Thyroid gland (tissue), 4 donors: ENCODE measurements around the gene LRRC37A3.
A peak's percentile ranks its signal among the peaks of the same experiment; 100 is the strongest.
"Not testable (repeated sequence)": the region's sequence is repeated elsewhere in the genome, so short reads cannot be mapped to it uniquely, and the experiment has no call there.

Experiments
- POLR2A ChIP-seq, 2 donors: fragments of 450-650 bp; IDR thresholded peaks; one replicate each; pipeline ENCODE4 v1.6.1; 2017; ENCODE audit warnings: antibody characterized with exemption in 2 of 2, mild to moderate bottlenecking in 2 of 2, moderate library complexity in 1 of 2
- TF ChIP-seq, protein P1 (sequence below), 6 experiments: fragments of 200-600 bp in 3 of 6; fragments of 450-650 bp in 3 of 6; sonication (generic) in 3 of 6; IDR thresholded peaks; one replicate each; pipeline ENCODE4 v1.5.1; 2016 to 2019; ENCODE audit warnings: antibody characterized with exemption in 6 of 6, mild to moderate bottlenecking in 2 of 6, inconsistent platforms in 1 of 6, moderate library complexity in 1 of 6

DNA sequence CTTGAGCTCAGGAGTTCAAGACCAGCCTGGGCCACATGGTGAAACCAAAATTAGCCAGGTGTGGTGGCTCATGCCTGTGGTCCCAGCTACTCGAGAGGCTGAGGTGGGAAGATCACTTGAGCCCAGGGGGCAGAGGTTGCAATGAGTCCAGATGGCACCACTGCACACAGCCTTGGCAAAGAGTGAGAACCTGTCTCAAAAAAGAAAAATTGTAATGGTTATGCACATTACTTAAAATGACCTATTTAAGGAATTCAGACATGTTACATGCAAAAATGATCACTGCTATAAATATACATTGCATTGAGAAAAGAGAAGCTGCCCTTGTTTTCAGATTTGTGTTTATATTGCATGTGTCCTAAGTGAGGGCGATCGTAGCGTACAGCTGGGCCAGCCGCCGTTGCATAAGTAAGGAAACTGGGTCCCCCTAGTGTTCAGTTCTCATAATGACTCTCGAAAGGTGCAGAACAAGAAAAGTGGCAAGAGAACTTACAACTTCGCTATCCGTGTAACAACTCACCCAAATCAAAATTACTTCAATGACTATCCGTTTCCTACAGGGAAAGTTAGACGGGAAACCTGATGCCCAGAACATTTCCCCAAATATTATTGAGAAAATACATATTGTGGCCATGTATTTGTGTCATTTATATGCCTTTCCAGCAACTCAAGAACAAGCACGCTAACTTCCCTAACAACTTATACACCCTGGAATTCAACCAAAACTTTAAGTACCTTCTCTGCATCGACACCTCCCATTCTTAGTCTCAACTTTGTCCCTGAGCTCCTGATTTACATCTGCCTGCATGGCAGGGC is 42.5 kb upstream of the LRRC37A3 start:
- TF ChIP-seq, protein P1, sequence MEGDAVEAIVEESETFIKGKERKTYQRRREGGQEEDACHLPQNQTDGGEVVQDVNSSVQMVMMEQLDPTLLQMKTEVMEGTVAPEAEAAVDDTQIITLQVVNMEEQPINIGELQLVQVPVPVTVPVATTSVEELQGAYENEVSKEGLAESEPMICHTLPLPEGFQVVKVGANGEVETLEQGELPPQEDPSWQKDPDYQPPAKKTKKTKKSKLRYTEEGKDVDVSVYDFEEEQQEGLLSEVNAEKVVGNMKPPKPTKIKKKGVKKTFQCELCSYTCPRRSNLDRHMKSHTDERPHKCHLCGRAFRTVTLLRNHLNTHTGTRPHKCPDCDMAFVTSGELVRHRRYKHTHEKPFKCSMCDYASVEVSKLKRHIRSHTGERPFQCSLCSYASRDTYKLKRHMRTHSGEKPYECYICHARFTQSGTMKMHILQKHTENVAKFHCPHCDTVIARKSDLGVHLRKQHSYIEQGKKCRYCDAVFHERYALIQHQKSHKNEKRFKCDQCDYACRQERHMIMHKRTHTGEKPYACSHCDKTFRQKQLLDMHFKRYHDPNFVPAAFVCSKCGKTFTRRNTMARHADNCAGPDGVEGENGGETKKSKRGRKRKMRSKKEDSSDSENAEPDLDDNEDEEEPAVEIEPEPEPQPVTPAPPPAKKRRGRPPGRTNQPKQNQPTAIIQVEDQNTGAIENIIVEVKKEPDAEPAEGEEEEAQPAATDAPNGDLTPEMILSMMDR (IDR thresholded peaks at IDR 0.05), result peak; percentile 20 to 82 (median 66)
- TF ChIP-seq POLR2A (IDR thresholded peaks at IDR 0.05), result not testable (repeated sequence)
